Measurements from ENCODE around the gene ZNF254.

Gene ZNF254

GRCh38 chr19:24057144-24057543 is 29.8 kb upstream of the ZNF254 start:
- H3K4me1 ChIP-seq (ENCODE audit: insufficient read depth, low read length), result no peaks in the 10 kb centered on the region
- no peaks in the 10 kb centered on the region for H3K27me3 ChIP-seq (ENCODE audit: control insufficient read depth in 1 of 2, insufficient read depth in 2 of 2, low read length in 2 of 2)
- no peak overlapping the region for H3K27ac ChIP-seq (ENCODE audit: low read depth, low read length)
- no peaks in the 10 kb centered on the region for H3K9me3 ChIP-seq (ENCODE audit: low read length)
- H3K36me3 ChIP-seq (ENCODE audit: insufficient read depth, low read length), result peaks cover 56% of the 10 kb centered on the region
- no peak overlapping the region for H3K4me3 ChIP-seq (ENCODE audit: low read depth in 1 of 2, low read length in 2 of 2)
- no peak overlapping the region for H3K9ac ChIP-seq (ENCODE audit: low read length)

GRCh38 chr19:24059563-24060295 is 27.3 kb upstream of the ZNF254 start:
- Histone ChIP-seq H3K4me3 (ENCODE audit: low read depth in 1 of 2, low read length in 2 of 2) (no peak overlapping the region), H3K36me3 (ENCODE audit: insufficient read depth, low read length) (peaks cover 30% of the 10 kb centered on the region), H3K9me3 (ENCODE audit: low read length) (no peaks in the 10 kb centered on the region), H3K27me3 (ENCODE audit: control insufficient read depth in 1 of 2, insufficient read depth in 2 of 2, low read length in 2 of 2) (no peaks in the 10 kb centered on the region), H3K27ac (ENCODE audit: low read depth, low read length) (no peak overlapping the region), H3K4me1 (ENCODE audit: insufficient read depth, low read length) (no peaks in the 10 kb centered on the region), H3K9ac (ENCODE audit: low read length) (no peak overlapping the region)

- H3K27ac ChIP-seq (ENCODE audit: low read depth, low read length), result no peak overlapping the region
- no peaks in the 10 kb centered on the region for H3K27me3 ChIP-seq (ENCODE audit: control insufficient read depth in 1 of 2, insufficient read depth in 2 of 2, low read length in 2 of 2)
- no peaks in the 10 kb centered on the region for H3K9me3 ChIP-seq (ENCODE audit: low read length)
- H3K9ac ChIP-seq (ENCODE audit: low read length), result no peak overlapping the region
- no peak overlapping the region for H3K4me3 ChIP-seq (ENCODE audit: low read depth in 1 of 2, low read length in 2 of 2)
- no peaks in the 10 kb centered on the region for H3K4me1 ChIP-seq (ENCODE audit: insufficient read depth, low read length)
- H3K36me3 ChIP-seq (ENCODE audit: insufficient read depth, low read length), result peaks cover 38% of the 10 kb centered on the region
Observed at GRCh38 chr19:24060687-24061356, 26.2 kb upstream of the ZNF254 start.

GRCh38 chr19:24062190-24062589 is 24.8 kb upstream of the ZNF254 start:
- Histone ChIP-seq H3K4me1 (ENCODE audit: insufficient read depth, low read length) (no peaks in the 10 kb centered on the region), H3K27ac (ENCODE audit: low read depth, low read length) (no peak overlapping the region), H3K27me3 (ENCODE audit: control insufficient read depth in 1 of 2, insufficient read depth in 2 of 2, low read length in 2 of 2) (no peaks in the 10 kb centered on the region), H3K36me3 (ENCODE audit: insufficient read depth, low read length) (peaks cover 38% of the 10 kb centered on the region), H3K9ac (ENCODE audit: low read length) (no peak overlapping the region), H3K4me3 (ENCODE audit: low read depth in 1 of 2, low read length in 2 of 2) (no peak overlapping the region), H3K9me3 (ENCODE audit: low read length) (no peaks in the 10 kb centered on the region)

GRCh38 chr19:24063295-24063694 is 23.7 kb upstream of the ZNF254 start:
- Histone ChIP-seq H3K9me3 (ENCODE audit: low read length) (no peaks in the 10 kb centered on the region), H3K27ac (ENCODE audit: low read depth, low read length) (no peak overlapping the region), H3K27me3 (ENCODE audit: control insufficient read depth in 1 of 2, insufficient read depth in 2 of 2, low read length in 2 of 2) (no peaks in the 10 kb centered on the region), H3K4me1 (ENCODE audit: insufficient read depth, low read length) (no peaks in the 10 kb centered on the region), H3K9ac (ENCODE audit: low read length) (no peak overlapping the region), H3K36me3 (ENCODE audit: insufficient read depth, low read length) (peaks cover 35% of the 10 kb centered on the region), H3K4me3 (ENCODE audit: low read depth in 1 of 2, low read length in 2 of 2) (no peak overlapping the region)

GRCh38 chr19:24064175-24064574 is 22.8 kb upstream of the ZNF254 start:
- Histone ChIP-seq H3K4me3 (ENCODE audit: low read depth in 1 of 2, low read length in 2 of 2) (no peak overlapping the region), H3K27me3 (ENCODE audit: control insufficient read depth in 1 of 2, insufficient read depth in 2 of 2, low read length in 2 of 2) (no peaks in the 10 kb centered on the region), H3K36me3 (ENCODE audit: insufficient read depth, low read length) (peaks cover 35% of the 10 kb centered on the region), H3K9me3 (ENCODE audit: low read length) (no peaks in the 10 kb centered on the region), H3K27ac (ENCODE audit: low read depth, low read length) (no peak overlapping the region), H3K9ac (ENCODE audit: low read length) (no peak overlapping the region), H3K4me1 (ENCODE audit: insufficient read depth, low read length) (no peaks in the 10 kb centered on the region)

GRCh38 chr19:24065243-24065642 is 21.7 kb upstream of the ZNF254 start:
- no peak overlapping the region for H3K4me3 ChIP-seq (ENCODE audit: low read depth in 1 of 2, low read length in 2 of 2)
- H3K9ac ChIP-seq (ENCODE audit: low read length), result no peak overlapping the region
- no peaks in the 10 kb centered on the region for H3K4me1 ChIP-seq (ENCODE audit: insufficient read depth, low read length)
- peaks cover 30% of the 10 kb centered on the region for H3K36me3 ChIP-seq (ENCODE audit: insufficient read depth, low read length)
- H3K27me3 ChIP-seq (ENCODE audit: control insufficient read depth in 1 of 2, insufficient read depth in 2 of 2, low read length in 2 of 2), result no peaks in the 10 kb centered on the region
- no peak overlapping the region for H3K27ac ChIP-seq (ENCODE audit: low read depth, low read length)
- H3K9me3 ChIP-seq (ENCODE audit: low read length), result no peaks in the 10 kb centered on the region

GRCh38 chr19:24065865-24066604 is 21.0 kb upstream of the ZNF254 start:
- Histone ChIP-seq H3K9ac (ENCODE audit: low read length) (no peak overlapping the region), H3K27ac (ENCODE audit: low read depth, low read length) (no peak overlapping the region), H3K36me3 (ENCODE audit: insufficient read depth, low read length) (peaks cover 25% of the 10 kb centered on the region), H3K9me3 (ENCODE audit: low read length) (no peaks in the 10 kb centered on the region), H3K4me3 (ENCODE audit: low read depth in 1 of 2, low read length in 2 of 2) (no peak overlapping the region), H3K4me1 (ENCODE audit: insufficient read depth, low read length) (no peaks in the 10 kb centered on the region), H3K27me3 (ENCODE audit: control insufficient read depth in 1 of 2, insufficient read depth in 2 of 2, low read length in 2 of 2) (no peaks in the 10 kb centered on the region)

GRCh38 chr19:24069905-24070657 is 16.9 kb upstream of the ZNF254 start:
- Histone ChIP-seq H3K9ac (ENCODE audit: low read length) (no peak overlapping the region), H3K36me3 (ENCODE audit: insufficient read depth, low read length) (peaks cover 40% of the 10 kb centered on the region), H3K27me3 (ENCODE audit: control insufficient read depth in 1 of 2, insufficient read depth in 2 of 2, low read length in 2 of 2) (no peaks in the 10 kb centered on the region), H3K4me3 (ENCODE audit: low read depth in 1 of 2, low read length in 2 of 2) (no peak overlapping the region), H3K4me1 (ENCODE audit: insufficient read depth, low read length) (no peaks in the 10 kb centered on the region), H3K27ac (ENCODE audit: low read depth, low read length) (no peak overlapping the region), H3K9me3 (ENCODE audit: low read length) (no peaks in the 10 kb centered on the region)

- no peaks in the 10 kb centered on the region for H3K4me1 ChIP-seq (ENCODE audit: insufficient read depth, low read length)
- H3K27me3 ChIP-seq (ENCODE audit: control insufficient read depth in 1 of 2, insufficient read depth in 2 of 2, low read length in 2 of 2), result no peaks in the 10 kb centered on the region
- H3K4me3 ChIP-seq (ENCODE audit: low read depth in 1 of 2, low read length in 2 of 2), result no peak overlapping the region
- H3K9me3 ChIP-seq (ENCODE audit: low read length), result no peaks in the 10 kb centered on the region
- H3K27ac ChIP-seq (ENCODE audit: low read depth, low read length), result no peak overlapping the region
- no peak overlapping the region for H3K9ac ChIP-seq (ENCODE audit: low read length)
- H3K36me3 ChIP-seq (ENCODE audit: insufficient read depth, low read length), result peaks cover 31% of the 10 kb centered on the region
Observed at GRCh38 chr19:24071078-24071477, 15.9 kb upstream of the ZNF254 start.

- Histone ChIP-seq H3K4me3 (ENCODE audit: low read depth in 1 of 2, low read length in 2 of 2) (no peak overlapping the region), H3K36me3 (ENCODE audit: insufficient read depth, low read length) (peaks cover 25% of the 10 kb centered on the region), H3K9ac (ENCODE audit: low read length) (no peak overlapping the region), H3K27me3 (ENCODE audit: control insufficient read depth in 1 of 2, insufficient read depth in 2 of 2, low read length in 2 of 2) (no peaks in the 10 kb centered on the region), H3K4me1 (ENCODE audit: insufficient read depth, low read length) (no peaks in the 10 kb centered on the region), H3K9me3 (ENCODE audit: low read length) (no peaks in the 10 kb centered on the region), H3K27ac (ENCODE audit: low read depth, low read length) (no peak overlapping the region)
Observed at GRCh38 chr19:24072720-24073119, 14.3 kb upstream of the ZNF254 start.
